Sigmoid colon (tissue), 7 donors: ENCODE data around the gene REPS1. TPM values are rescaled to one million over a fixed set of nuclear protein-coding genes. Genes with fewer than 3 reads are reported as not detected.
"Not testable (repeated sequence)": the region's sequence is repeated elsewhere in the genome, so short reads cannot be mapped to it uniquely, and the experiment has no call there.

ENCODE experiments used
- DNase-seq: peaks from one replicate; pipeline ENCODE4 v3.0.0-alpha.2; 2019
- H3K27ac ChIP-seq, 4 donors: fragments of 200-600 bp; sonication (generic); one replicate each; pipeline ENCODE4 v1.5.1; 2016 to 2019; ENCODE audit warnings: mild to moderate bottlenecking in 1 of 4
- H3K27me3 ChIP-seq, 3 donors: fragments of 200-600 bp; sonication (generic); one replicate each; pipeline ENCODE4 v1.5.1; 2019; ENCODE audit warnings: mild to moderate bottlenecking in 1 of 3
- H3K36me3 ChIP-seq, 4 donors: fragments of 200-600 bp; sonication (generic); one replicate each; pipeline ENCODE4 v1.5.1; 2016 to 2019
- H3K4me1 ChIP-seq, 4 donors: fragments of 200-600 bp; sonication (generic); one replicate each; pipeline ENCODE4 v1.5.1; 2017 to 2019
- H3K4me3 ChIP-seq, 4 donors: fragments of 200-600 bp; sonication (generic); one replicate each; pipeline ENCODE4 v1.5.1; 2017 to 2019; ENCODE audit warnings: mild to moderate bottlenecking in 2 of 4, moderate library complexity in 1 of 4
- H3K9me3 ChIP-seq, 4 donors: fragments of 200-600 bp in 3 of 4; sonication (generic) in 3 of 4; one replicate each; pipeline versions ENCODE4 v1.5.1 to v1.6.1; 2013 to 2019
- CTCF ChIP-seq, 4 experiments: fragments of 450-650 bp in 3 of 4; fragments of 200-600 bp in 1 of 4; IDR thresholded peaks; one replicate each; pipeline ENCODE4 v1.5.1; 2016 to 2019; ENCODE audit warnings: antibody characterized with exemption in 4 of 4, mild to moderate bottlenecking in 3 of 4, moderate library complexity in 2 of 4
- EP300 ChIP-seq, 4 donors: sonication (generic); formaldehyde crosslinking; IDR thresholded peaks; one replicate each; pipeline ENCODE4 v1.6.1; 2017; ENCODE audit warnings: antibody characterized with exemption in 4 of 4
- POLR2A ChIP-seq, 2 donors: fragments of 450-650 bp; IDR thresholded peaks; one replicate each; pipeline ENCODE4 v1.6.1; 2016; ENCODE audit warnings: antibody characterized with exemption in 2 of 2, mild to moderate bottlenecking in 2 of 2, moderate library complexity in 2 of 2
- POLR2AphosphoS5 ChIP-seq, 4 donors: sonication (generic); formaldehyde crosslinking; IDR thresholded peaks; one replicate each; pipeline ENCODE4 v1.6.1; 2017; ENCODE audit warnings: antibody characterized with exemption in 4 of 4
- WGBS, 2 donors: extraction: QIAGEN DNeasy Blood & Tissue Kit; methylation state at CpG; one replicate each; pipeline ENCODE4 v1.1.7; 2013; 5-methylcytosine and 5-hydroxymethylcytosine counted together
- intact Hi-C: fragments of 100-400 bp; cut with DNase I; formaldehyde crosslinking; loops from one replicate; pipeline ENCODE4 v1.15.1; 2023
- polyA plus RNA-seq, 3 donors: library from polyadenylated mRNA; stranded (reverse); fragments of 200-250 nt; gene quantifications; one replicate each; pipeline ENCODE4 v1.2.3, GENCODE V29; 2013
- total RNA-seq, 4 donors: library from RNA; depleted of rRNA; stranded (reverse); fragments of >200 nt; gene quantifications; one replicate each; pipeline ENCODE4 v1.1.0, GENCODE V29; 2016
- donor health status: healthy with polysubstance abuse.
- donor health status: Bipolar disorder and iron deficiency.
- donor health status: healthy.

Gene REPS1
- total and polyA plus RNA-seq, 7 donors = 12.6 to 53.7 (median 26.3) TPM

GRCh38 chr6:139006477-139006876 is 18.4 kb upstream of the REPS1 start:
- intact Hi-C loops = no loop called here
- no peak overlapping the region for H3K27ac ChIP-seq
- no peaks in the 10 kb centered on the region for H3K9me3 ChIP-seq
- H3K27me3 ChIP-seq = no peaks in the 10 kb centered on the region
- no peak for DNase-seq
- no peaks in the 10 kb centered on the region for H3K36me3 ChIP-seq
- WGBS, 2 donors = 85 to 89% methylated on average over 3 of the region's 3 CpGs
- TF ChIP-seq POLR2AphosphoS5 (IDR thresholded peaks at IDR 0.05) = no peak
- no peak for TF ChIP-seq POLR2A (IDR thresholded peaks at IDR 0.05)
- no peak for TF ChIP-seq CTCF (IDR thresholded peaks at IDR 0.05)
- TF ChIP-seq EP300 (IDR thresholded peaks at IDR 0.05) = no peak
- H3K4me1 ChIP-seq = no peaks in the 10 kb centered on the region
- no peak overlapping the region for H3K4me3 ChIP-seq

GRCh38 chr6:139003751-139004150 is 15.7 kb upstream of the REPS1 start:
- Histone ChIP-seq H3K27me3 (no peaks in the 10 kb centered on the region), H3K9me3 (no peaks in the 10 kb centered on the region), H3K4me1 (no peaks in the 10 kb centered on the region), H3K27ac (no peak overlapping the region), H3K4me3 (no peak overlapping the region), H3K36me3 (no peaks in the 10 kb centered on the region)
- TF ChIP-seq POLR2A (IDR thresholded peaks at IDR 0.05) = no peak
- no peak for TF ChIP-seq CTCF (IDR thresholded peaks at IDR 0.05)
- no peak for TF ChIP-seq EP300 (IDR thresholded peaks at IDR 0.05)
- no peak for TF ChIP-seq POLR2AphosphoS5 (IDR thresholded peaks at IDR 0.05)
- intact Hi-C loops = no loop called here
- no peak for DNase-seq

GRCh38 chr6:138999949-139000725 is 12.1 kb upstream of the REPS1 start:
- no peak for DNase-seq
- H3K4me1 ChIP-seq = no peaks in the 10 kb centered on the region
- no peak for TF ChIP-seq POLR2AphosphoS5 (IDR thresholded peaks at IDR 0.05)
- no peak for TF ChIP-seq EP300 (IDR thresholded peaks at IDR 0.05)
- no peak for TF ChIP-seq POLR2A (IDR thresholded peaks at IDR 0.05)
- no peak for TF ChIP-seq CTCF (IDR thresholded peaks at IDR 0.05)
- no peaks in the 10 kb centered on the region for H3K27me3 ChIP-seq
- 77 to 79% methylated on average over 4 of the region's 4 CpGs for WGBS, 2 donors
- H3K9me3 ChIP-seq = no peaks in the 10 kb centered on the region
- no peaks in the 10 kb centered on the region for H3K36me3 ChIP-seq
- H3K4me3 ChIP-seq = no peak overlapping the region
- H3K27ac ChIP-seq = no peak overlapping the region
- intact Hi-C loops = no loop called here

- TF ChIP-seq POLR2A (IDR thresholded peaks at IDR 0.05) = no peak
- no peaks in the 10 kb centered on the region for H3K27me3 ChIP-seq
- whole genome bisulfite sequencing, 2 donors = 95 to 96% methylated on average over 5 of the region's 5 CpGs
- H3K4me3 ChIP-seq = no peak overlapping the region
- intact Hi-C loops = no loop called here
- no peak overlapping the region for H3K27ac ChIP-seq
- H3K36me3 ChIP-seq = no peaks in the 10 kb centered on the region
- no peaks in the 10 kb centered on the region for H3K9me3 ChIP-seq
- H3K4me1 ChIP-seq = no peaks in the 10 kb centered on the region
- DNase-seq = no peak
These were observed 9.1 kb upstream of the REPS1 start for GRCh38 chr6:138997136-138997535.

- Histone ChIP-seq H3K27ac (no peak overlapping the region), H3K36me3 (no peaks in the 10 kb centered on the region), H3K9me3 (no peaks in the 10 kb centered on the region), H3K4me3 (no peak overlapping the region), H3K4me1 (no peaks in the 10 kb centered on the region), H3K27me3 (no peaks in the 10 kb centered on the region)
- intact Hi-C loops = no loop called here
- no peak for TF ChIP-seq POLR2A (IDR thresholded peaks at IDR 0.05)
- TF ChIP-seq CTCF (IDR thresholded peaks at IDR 0.05) = no peak
- 58 to 82% methylated on average over 3 of the region's 3 CpGs for WGBS, 2 donors
- no peak for DNase-seq
These were observed 8.5 kb upstream of the REPS1 start for GRCh38 chr6:138996524-138996923.

- H3K36me3 ChIP-seq, DNase-seq, H3K27me3 ChIP-seq, intact Hi-C loops, H3K4me1 ChIP-seq, H3K4me3 ChIP-seq, H3K27ac ChIP-seq, H3K9me3 ChIP-seq: not testable (repeated sequence)
- WGBS, 2 donors = 25 to 75% methylated on average over 1 of the region's 1 CpG
These were observed 5.4 kb upstream of the REPS1 start for GRCh38 chr6:138993410-138993809.

- H3K27ac ChIP-seq, DNase-seq, H3K9me3 ChIP-seq, H3K27me3 ChIP-seq, H3K36me3 ChIP-seq, intact Hi-C loops, H3K4me1 ChIP-seq, H3K4me3 ChIP-seq: not testable (repeated sequence)
- 89 to 92% methylated on average over 5 of the region's 5 CpGs for WGBS, 2 donors
These were observed 4.9 kb upstream of the REPS1 start for GRCh38 chr6:138992965-138993364.
